ENCODE measurements around the gene SNTG2. TPM values are rescaled to one million over a fixed set of nuclear protein-coding genes. Genes with fewer than 3 reads are reported as not detected.
A peak's percentile ranks its signal among the peaks of the same experiment; 100 is the strongest.

Gene SNTG2
- total and polyA plus RNA-seq, 2 of the 13 experiments (the other 11 are each of a cell fraction or from before 2014, with no cell fraction given), result not detected

DNA sequence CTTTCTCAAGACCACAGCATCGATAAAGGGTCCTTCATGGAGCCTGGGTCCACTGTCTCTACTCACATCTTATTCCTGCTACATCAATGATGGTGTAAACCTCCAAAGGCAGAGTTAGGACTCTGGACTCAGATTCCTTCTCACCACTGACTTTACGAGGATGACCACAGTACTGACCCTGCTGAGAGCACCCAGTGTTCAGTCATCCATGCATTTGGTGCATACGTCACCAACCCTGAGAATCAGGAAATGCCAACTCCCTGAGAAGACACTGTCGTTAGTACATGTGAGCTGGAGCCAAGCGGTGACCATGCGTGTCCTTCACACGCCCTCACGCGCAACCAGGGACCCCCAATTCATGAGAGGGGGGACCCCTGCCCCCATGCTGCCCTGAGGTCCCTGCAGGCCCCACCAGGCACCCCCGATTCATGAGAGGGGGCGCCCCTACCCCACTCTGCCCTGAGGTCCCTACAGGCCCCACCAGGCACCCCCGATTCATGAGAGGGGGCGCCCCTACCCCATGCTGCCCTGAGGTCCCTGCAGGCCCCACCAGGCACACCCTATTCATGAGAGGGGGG is 284.2 kb downstream of the SNTG2 start:
- H3K9ac ChIP-seq (ENCODE audit: insufficient read depth, low read depth, low read length), result no peak overlapping the region
- no peak overlapping the region for H2AFZ ChIP-seq (ENCODE audit: low read length)
- WGBS (ENCODE audit: low lambda C conversion rate), result 33% methylated on average over 9 of the region's 13 CpGs
- peaks cover 3 to 34% of the 10 kb centered on the region in 2 experiments; a peak in 3 of 5 replicates for H3K27me3 ChIP-seq (ENCODE audit: control insufficient read depth in 1 of 2, insufficient read depth in 2 of 2, low read length in 2 of 2)
- intact Hi-C loops (cut with micrococcal nuclease; ENCODE audit: unreplicated experiment) (no loop called here), in situ Hi-C loops (cut with HindIII; ENCODE audit: extremely low pct_ligation_motif_present, low pct_unique_long_range_greater_than_20kb) (no loop called here)
- no peaks in the 10 kb centered on the region for H4K20me1 ChIP-seq (ENCODE audit: insufficient read depth, low read length)
- H3K4me3 ChIP-seq (replicated peaks in 1 of 3; ENCODE audit: insufficient read depth in 1 of 3, low read depth in 2 of 3, low read length in 3 of 3), result no peak overlapping the region
- ATAC-seq (no peak), DNase-seq (ENCODE audit: low spot score) (no peak), FAIRE-seq (no peak)
- TF ChIP-seq, protein P1, sequence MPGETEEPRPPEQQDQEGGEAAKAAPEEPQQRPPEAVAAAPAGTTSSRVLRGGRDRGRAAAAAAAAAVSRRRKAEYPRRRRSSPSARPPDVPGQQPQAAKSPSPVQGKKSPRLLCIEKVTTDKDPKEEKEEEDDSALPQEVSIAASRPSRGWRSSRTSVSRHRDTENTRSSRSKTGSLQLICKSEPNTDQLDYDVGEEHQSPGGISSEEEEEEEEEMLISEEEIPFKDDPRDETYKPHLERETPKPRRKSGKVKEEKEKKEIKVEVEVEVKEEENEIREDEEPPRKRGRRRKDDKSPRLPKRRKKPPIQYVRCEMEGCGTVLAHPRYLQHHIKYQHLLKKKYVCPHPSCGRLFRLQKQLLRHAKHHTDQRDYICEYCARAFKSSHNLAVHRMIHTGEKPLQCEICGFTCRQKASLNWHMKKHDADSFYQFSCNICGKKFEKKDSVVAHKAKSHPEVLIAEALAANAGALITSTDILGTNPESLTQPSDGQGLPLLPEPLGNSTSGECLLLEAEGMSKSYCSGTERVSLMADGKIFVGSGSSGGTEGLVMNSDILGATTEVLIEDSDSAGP (CRISPR knock-in tag; IDR thresholded peaks at IDR 0.05; ENCODE audit: borderline replicate concordance), result no peak
- TF ChIP-seq, protein P2, sequence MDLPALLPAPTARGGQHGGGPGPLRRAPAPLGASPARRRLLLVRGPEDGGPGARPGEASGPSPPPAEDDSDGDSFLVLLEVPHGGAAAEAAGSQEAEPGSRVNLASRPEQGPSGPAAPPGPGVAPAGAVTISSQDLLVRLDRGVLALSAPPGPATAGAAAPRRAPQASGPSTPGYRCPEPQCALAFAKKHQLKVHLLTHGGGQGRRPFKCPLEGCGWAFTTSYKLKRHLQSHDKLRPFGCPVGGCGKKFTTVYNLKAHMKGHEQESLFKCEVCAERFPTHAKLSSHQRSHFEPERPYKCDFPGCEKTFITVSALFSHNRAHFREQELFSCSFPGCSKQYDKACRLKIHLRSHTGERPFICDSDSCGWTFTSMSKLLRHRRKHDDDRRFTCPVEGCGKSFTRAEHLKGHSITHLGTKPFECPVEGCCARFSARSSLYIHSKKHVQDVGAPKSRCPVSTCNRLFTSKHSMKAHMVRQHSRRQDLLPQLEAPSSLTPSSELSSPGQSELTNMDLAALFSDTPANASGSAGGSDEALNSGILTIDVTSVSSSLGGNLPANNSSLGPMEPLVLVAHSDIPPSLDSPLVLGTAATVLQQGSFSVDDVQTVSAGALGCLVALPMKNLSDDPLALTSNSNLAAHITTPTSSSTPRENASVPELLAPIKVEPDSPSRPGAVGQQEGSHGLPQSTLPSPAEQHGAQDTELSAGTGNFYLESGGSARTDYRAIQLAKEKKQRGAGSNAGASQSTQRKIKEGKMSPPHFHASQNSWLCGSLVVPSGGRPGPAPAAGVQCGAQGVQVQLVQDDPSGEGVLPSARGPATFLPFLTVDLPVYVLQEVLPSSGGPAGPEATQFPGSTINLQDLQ (CRISPR knock-in tag; IDR thresholded peaks at IDR 0.05), result no peak
- TF ChIP-seq CREB1 (IDR thresholded peaks at IDR 0.05) (peak; percentile 84), CREB1 (CRISPR knock-in tag; IDR thresholded peaks at IDR 0.05) (no peak)
- ChIA-PET POLR2A (no interaction called here), CTCF (ENCODE audit: low intra/inter-chr PET ratio, low total read pairs) (no interaction called here)
- H3K27ac ChIP-seq (ENCODE audit: extremely low read length, insufficient read depth, low read length), result no peak overlapping the region
- no peaks in the 10 kb centered on the region for H3K4me1 ChIP-seq (ENCODE audit: insufficient read depth, low read length)
- BruUV-seq (replicated peaks), result no TSS peak
- H3K36me3 ChIP-seq (replicated peaks in 1 of 2; ENCODE audit: control insufficient read depth in 1 of 2, insufficient read depth in 2 of 2, low read length in 2 of 2), result no peaks in the 10 kb centered on the region
- H3K4me2 ChIP-seq (ENCODE audit: low read depth, low read length), result no peak overlapping the region
- no peaks in the 10 kb centered on the region for H3K9me3 ChIP-seq (ENCODE audit: low read length)
- H3K79me2 ChIP-seq (ENCODE audit: insufficient read depth, low read length), result no peaks in the 10 kb centered on the region
